Activated CD4-positive, alpha-beta T cell treated with anti-CD3 and anti-CD28 coated beads, Interleukin-2, amount 50 U/mL, for 4 hours (primary cell): ENCODE measurements around the gene SNX8.

Source experiments
- DNase-seq, 2 experiments: peaks; one replicate each; pipeline ENCODE4 v3.0.0-alpha.2; 2020

SNX8 gene

GRCh38 chr7:2219136-2219535, 95.1 kb downstream of the SNX8 start:
- DNase-seq, result no peak

DNA sequence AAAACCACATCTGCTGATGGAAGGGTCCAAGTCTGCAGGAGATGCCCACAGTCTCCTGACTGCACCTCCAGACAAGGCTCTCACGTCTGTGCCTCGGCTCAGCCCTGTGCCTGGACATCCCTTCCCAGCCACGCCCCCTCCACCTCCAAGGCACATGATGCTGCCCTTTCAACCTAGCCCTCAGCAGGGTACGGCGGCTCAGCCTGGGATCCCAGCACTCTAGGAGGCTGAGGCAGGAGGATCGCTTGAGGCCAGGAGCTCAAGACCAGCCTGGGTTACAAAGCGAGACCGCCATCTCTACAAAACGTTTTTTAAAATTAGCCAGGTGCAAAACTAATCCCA, 95.8 kb downstream of the SNX8 start:
- no peak for DNase-seq

- DNase-seq, result no peak
These were observed 96.4 kb downstream of the SNX8 start for GRCh38 chr7:2217716-2218443.

DNA sequence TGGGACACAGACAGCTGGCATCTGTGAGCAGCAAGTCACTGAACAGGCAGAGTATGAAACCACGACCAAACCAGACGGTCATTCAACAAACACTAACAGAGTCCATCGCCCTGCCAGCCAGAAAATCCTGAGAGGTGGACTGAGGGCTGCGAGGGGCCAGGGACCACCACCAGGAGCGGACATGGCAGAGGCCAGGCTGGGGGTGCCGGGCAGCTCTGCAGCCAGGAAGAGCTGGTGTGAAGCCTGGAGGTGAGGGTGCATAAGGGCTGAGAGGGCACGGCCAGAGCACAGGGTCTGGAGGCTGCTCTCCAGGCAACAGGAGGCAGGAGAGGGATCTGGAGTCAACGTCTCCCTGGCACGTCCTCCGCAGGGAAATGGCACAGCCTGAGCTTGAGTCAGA, 97.0 kb downstream of the SNX8 start:
- no peak for DNase-seq

DNA sequence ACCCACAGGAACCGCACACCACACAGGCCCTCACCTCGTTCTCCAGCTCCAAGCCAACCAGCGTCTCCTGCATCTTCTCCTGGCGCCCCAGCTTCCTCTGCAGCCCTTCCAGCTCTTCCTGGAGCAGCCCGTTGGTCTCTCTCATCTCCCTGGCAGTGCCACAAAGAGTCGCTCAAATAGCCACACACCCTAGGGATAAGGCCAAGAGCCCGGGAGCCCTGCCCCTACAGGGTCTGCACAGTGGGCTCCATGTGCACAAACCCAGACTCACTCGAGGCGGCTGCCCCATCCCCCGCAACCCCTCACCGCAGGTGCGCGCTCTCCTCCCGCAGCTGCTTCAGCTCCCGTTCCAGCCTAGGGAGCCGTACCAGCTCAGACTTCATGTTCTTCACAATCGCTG, 98.4 kb downstream of the SNX8 start:
- no peak for DNase-seq

- DNase-seq, result no peak
These were observed 99.6 kb downstream of the SNX8 start for GRCh38 chr7:2214636-2215035.

DNA sequence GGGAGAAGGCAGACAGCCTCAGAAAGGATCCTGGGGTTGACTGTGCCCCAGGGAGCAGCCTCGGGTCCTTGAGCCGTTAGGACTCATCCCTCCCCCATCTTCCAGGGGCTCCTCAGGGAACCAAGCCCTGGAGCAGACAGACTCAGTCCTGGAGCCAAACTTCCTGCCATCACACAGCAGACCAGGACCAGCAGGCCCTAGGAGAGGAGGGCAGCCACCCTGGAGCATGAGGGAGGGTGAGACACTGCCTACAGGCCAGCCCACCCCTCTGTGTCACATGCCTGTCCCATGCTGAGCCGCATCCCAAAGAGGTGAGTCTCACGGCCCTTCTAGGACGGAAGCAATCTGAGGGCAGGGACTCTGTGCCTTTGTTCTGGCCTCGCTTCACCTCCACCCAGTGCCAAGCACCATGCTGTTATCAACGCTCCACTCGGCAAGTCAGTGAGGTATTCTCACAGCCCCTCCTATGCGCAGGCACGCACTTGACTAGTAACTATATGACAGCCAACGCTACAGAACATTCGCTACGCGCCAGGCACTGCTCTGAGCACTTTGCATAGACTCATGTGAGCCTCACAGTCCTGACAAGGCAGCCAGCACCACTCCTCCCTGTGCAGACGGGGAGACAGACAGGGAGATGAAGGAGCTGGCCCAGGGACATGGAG, 100.6 kb downstream of the SNX8 start:
- DNase-seq, result no peak

DNA sequence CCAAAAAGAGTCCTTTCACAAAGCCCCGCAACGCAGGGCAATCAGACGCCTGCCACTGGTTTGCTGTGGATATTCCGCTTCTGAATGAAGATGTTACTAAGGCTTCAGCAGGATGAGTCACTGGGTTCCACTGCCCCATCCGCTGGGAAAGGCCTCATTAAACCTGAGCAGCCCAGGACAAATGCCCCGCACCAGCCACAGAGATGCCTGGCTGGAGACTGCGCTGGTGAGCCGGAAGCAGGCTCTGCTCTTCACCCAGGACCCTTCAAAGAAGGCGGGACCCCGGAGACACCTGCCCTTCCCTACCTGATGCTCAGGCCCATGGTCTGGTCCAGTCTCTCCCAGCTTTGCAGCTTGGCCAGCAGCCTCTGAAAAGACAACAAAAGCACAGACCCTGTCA, 101.3 kb downstream of the SNX8 start:
- no peak for DNase-seq

- DNase-seq, result no peak
These were observed 102.3 kb downstream of the SNX8 start for GRCh38 chr7:2211926-2212325.

DNA sequence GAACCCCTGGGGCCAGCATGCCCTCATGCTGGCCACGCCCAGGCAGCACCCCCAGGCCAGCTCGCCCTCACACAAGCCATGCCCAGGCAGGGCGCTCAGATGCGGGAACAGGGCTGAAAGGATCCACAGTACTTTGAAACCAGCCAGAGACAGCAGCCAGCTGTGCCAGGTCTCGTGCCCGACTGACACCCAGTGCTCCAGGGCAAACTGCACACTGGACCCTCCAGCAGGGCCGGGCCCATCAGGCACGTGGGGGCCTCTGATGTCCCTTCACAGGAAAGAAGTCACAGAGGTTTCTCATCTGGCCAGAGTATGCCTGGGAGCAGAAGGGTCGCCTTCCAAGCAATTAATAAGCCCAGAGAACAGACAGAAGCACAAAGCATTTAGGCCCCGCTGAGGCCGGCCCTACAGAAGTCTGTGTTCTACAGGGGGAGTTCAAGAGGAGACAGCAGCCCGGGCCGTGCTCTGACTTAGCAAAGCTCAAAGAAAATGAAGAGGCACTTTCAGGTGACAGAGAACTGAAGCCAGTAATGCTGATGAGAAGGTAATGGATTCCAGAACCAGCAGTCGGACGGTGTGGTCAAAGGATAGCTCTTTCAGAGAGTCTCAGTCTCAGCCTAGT, 102.9 kb downstream of the SNX8 start:
- DNase-seq, result no peak

GRCh38 chr7:2210551-2211258, 103.5 kb downstream of the SNX8 start:
- DNase-seq, result no peak

- no peak for DNase-seq
These were observed 104.3 kb downstream of the SNX8 start for GRCh38 chr7:2209961-2210323.

DNA sequence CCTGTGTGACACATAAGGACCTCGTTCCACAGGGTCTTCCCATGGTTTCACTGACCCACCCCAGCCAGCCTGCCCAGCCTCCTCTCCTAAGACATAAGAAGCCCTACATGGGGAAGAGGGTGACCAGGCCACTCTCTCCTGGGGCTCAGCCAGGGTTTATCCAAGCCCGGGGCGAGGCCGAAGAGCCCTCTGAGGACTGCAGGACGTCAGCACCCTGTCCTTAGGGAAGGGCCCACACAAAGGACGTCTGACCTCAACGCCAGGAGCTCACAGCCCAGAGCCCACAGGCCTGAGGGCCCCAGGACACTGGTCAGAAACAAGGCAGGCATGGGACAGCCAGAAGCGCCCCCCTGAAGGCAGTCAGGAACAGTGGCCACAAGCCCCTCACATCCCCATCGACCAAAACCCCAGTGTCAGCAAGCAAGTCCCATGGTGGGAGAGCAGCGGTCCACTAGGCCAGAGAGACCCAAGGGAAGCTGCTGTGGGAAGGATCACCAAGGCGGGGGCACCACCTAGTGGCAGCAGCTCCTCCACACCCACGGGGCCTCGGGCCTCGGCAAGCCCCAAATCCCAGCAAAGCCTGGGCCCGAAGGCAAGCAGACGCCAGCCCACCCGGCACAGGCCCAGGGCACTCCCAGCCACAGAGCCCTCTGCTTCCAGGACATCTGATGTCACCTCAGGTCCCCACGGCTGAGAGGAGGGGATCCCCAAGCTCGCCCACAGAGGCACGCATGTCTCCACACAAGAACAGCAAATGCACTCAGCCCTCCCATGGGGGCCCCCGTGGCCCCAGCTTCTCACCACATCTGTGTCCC, 104.9 kb downstream of the SNX8 start:
- DNase-seq, result peak; percentile 19 to 35

DNA sequence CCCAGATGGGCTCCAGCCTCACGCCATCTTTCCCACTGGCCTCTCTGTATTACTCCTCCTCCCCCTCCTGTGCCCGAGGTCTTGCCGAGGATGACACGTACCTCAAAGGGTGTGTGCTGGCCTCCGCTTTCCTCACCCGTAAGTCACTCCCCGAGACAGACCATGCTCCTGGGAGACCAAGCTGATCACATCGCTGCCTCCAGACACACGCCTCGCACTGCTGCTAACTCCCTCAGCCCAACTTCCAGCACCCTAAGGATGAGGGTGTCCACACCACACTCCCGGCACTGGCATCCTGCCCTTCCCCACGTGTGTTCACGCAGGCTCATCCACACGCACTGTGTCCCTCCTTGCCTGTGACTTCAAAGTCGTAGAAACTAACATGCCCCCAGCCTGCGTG, 105.5 kb downstream of the SNX8 start:
- DNase-seq, result no peak

GRCh38 chr7:2205036-2205780, 109.0 kb downstream of the SNX8 start:
- DNase-seq, result no peak

DNA sequence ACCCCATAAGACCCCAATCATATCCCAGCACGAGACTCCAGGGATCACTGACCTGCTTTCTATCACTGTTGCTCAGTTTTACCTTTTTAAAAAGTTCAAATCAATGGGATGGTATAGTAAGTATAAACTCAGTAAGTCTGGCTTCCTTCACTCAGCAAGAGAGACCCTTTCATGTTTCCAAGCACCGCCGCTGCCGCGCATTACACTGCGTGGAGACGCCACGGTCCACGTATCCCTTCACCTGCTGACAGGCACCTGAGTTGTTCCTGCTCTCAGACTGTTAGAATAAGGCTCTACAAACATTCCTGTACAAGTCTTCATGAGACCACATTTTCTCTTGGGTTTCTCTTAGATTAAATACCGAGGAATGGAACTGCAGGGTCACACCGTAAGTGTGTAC, 109.8 kb downstream of the SNX8 start:
- DNase-seq, result no peak

DNA sequence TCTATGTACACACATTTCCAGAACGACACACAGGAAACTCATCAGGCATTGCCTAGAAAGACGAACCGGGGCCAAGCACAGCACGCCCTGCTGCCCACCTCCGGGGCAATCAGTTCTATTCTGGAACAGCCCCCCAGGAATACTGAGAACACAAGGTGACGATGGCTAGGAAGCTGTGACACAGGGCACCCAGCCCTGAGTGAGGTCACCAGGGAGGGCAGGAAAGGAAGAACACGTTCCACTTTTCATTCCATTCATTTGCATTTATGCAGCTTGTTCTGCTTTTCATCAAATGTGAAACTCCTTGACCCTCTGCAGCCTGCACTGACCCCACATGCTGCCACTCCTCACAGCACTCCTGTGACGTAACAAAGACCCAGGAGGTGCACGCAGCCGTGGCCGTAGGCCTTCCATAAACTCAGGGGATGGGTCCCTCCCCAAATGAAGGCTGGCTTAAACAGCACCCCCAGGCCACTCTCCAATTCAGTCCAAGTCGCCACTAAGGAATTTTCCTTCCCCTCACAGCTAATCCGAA, 110.4 kb downstream of the SNX8 start:
- DNase-seq, result no peak

DNA sequence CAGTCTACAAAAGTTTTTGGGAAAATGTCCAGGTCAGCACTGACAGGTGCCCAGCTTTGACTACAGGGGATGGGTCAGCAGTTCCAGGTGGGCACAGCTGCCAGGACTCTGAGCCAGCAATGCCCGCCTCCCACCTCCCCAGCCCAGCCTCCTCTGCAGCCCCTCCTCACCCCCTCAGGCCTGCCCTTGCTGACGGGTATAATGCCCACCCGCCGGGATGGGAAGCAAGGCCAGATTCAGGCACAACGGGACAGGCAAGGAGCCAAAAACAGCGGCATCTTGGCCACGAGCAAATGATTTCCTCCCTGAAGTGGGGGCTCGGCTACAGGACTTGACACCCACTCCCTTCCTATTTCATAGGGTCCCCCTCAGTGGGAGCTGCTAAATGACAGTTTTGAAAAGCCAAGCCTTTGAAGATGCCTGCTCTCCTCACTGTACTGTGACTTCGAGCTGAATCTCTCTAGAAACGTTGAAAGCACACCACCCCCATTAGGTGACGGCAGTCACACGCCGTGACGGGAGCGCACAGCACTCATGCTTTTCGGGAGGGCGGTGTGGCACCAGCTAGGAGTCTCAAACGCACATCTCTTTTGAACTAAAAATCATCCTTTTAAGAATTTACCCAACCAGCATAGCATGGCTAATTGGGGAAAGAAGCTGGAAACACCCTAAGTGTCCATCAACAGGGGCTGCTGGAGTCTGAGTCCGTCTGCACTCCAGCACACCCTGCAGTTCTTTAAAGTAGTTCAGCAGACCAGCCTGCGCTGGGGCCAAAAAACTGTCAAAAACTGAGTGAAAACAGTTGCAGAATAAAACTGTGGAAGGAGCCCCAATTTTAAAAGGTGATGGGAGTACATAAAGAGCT, 111.1 kb downstream of the SNX8 start:
- DNase-seq, result no peak

- DNase-seq, result no peak
These were observed 111.9 kb downstream of the SNX8 start for GRCh38 chr7:2202361-2202761.
